Mesothelial cell of epicardium (in vitro differentiated cells): Measurements from ENCODE around the gene CCR8. TPM values are rescaled to one million over a fixed set of nuclear protein-coding genes. Genes with fewer than 3 reads are reported as not detected.

ENCODE experiments used
- DNase-seq, 2 experiments: peaks; one replicate each; pipeline ENCODE4 v3.0.0; 2021; ENCODE audit warnings: low spot score in 2 of 2; ENCODE audit not compliant: unreplicated experiment in 2 of 2
- H3K27ac Mint-ChIP-seq: 2 replicates; pipeline ENCODE4 v1.8.0; 2021; ENCODE audit warnings: mixed read lengths
- H3K27me3 Mint-ChIP-seq: 2 replicates; pipeline ENCODE4 v1.8.0; 2021; ENCODE audit warnings: low read depth, mixed read lengths
- H3K36me3 Mint-ChIP-seq: 2 replicates; pipeline ENCODE4 v1.8.0; 2021; ENCODE audit warnings: mixed read lengths
- H3K4me1 Mint-ChIP-seq: 2 replicates; pipeline ENCODE4 v1.8.0; 2021; ENCODE audit warnings: mixed read lengths
- H3K4me3 Mint-ChIP-seq: 2 replicates; pipeline ENCODE4 v1.8.0; 2021; ENCODE audit warnings: mild to moderate bottlenecking, moderate library complexity, mixed read lengths
- H3K9me3 Mint-ChIP-seq: 2 replicates; pipeline ENCODE4 v1.8.0; 2021; ENCODE audit warnings: mixed read lengths
- CTCF ChIP-seq: fragments of 200-600 bp; sonication (generic); IDR thresholded peaks from one replicate; pipeline ENCODE4 v1.5.0; 2021; ENCODE audit warnings: antibody characterized with exemption; ENCODE audit not compliant: unreplicated experiment
- total RNA-seq: library from RNA; stranded (reverse); gene quantifications from 3 replicates; pipeline ENCODE4 v1.2.1, GENCODE V29; 2021

The CCR8 gene
- total RNA-seq, 1 donor from 2014 or later = not detected

- no peak for DNase-seq
- peaks cover 2% of the 10 kb centered on the region for H3K27me3 Mint-ChIP-seq
- no peak overlapping the region for H3K27ac Mint-ChIP-seq
- peaks cover 9% of the 10 kb centered on the region for H3K9me3 Mint-ChIP-seq
- no peak for TF ChIP-seq CTCF
- no peaks in the 10 kb centered on the region for H3K4me1 Mint-ChIP-seq
- H3K36me3 Mint-ChIP-seq = no peaks in the 10 kb centered on the region
- no peak overlapping the region for H3K4me3 Mint-ChIP-seq
Measured at GRCh38 chr3:39323494-39323893, 6.0 kb upstream of the CCR8 start.

DNA sequence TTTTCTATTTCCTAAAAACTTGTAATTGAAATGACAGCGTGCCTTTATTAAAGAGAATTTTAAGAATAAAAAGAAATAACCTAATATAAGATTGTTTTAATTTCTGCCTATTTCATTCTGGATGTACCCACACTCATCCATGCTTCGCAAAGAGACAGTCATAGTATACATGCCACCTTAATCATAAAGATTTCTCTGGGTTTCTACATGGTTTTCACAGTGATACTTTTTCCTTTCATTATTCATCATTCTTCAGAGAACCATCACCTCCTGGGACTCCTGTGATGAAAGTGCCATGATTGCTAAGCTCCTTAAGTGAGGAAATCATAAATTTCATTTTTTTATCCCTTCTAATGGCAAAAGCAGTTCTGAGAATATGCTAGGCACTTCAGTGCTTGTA, 4.3 kb upstream of the CCR8 start:
- Mint-ChIP-seq H3K27me3 (peaks cover 2% of the 10 kb centered on the region), H3K4me1 (no peaks in the 10 kb centered on the region), H3K9me3 (peaks cover 1% of the 10 kb centered on the region), H3K27ac (no peak overlapping the region), H3K36me3 (no peaks in the 10 kb centered on the region), H3K4me3 (no peak overlapping the region)
- no peak for DNase-seq
- TF ChIP-seq CTCF = no peak

- Mint-ChIP-seq H3K27me3 (peaks cover 3% of the 10 kb centered on the region), H3K4me3 (no peak overlapping the region), H3K9me3 (no peaks in the 10 kb centered on the region), H3K27ac (no peak overlapping the region), H3K4me1 (no peaks in the 10 kb centered on the region), H3K36me3 (no peaks in the 10 kb centered on the region)
- no peak for TF ChIP-seq CTCF
- DNase-seq = no peak
Measured at GRCh38 chr3:39327053-39327745, 2.3 kb upstream of the CCR8 start.

GRCh38 chr3:39327746-39328349, 1.7 kb upstream of the CCR8 start:
- Mint-ChIP-seq H3K9me3 (no peaks in the 10 kb centered on the region), H3K4me1 (no peaks in the 10 kb centered on the region), H3K36me3 (no peaks in the 10 kb centered on the region), H3K27ac (no peak overlapping the region), H3K27me3 (peaks cover 3% of the 10 kb centered on the region), H3K4me3 (no peak overlapping the region)
- no peak for TF ChIP-seq CTCF
- no peak for DNase-seq

DNA sequence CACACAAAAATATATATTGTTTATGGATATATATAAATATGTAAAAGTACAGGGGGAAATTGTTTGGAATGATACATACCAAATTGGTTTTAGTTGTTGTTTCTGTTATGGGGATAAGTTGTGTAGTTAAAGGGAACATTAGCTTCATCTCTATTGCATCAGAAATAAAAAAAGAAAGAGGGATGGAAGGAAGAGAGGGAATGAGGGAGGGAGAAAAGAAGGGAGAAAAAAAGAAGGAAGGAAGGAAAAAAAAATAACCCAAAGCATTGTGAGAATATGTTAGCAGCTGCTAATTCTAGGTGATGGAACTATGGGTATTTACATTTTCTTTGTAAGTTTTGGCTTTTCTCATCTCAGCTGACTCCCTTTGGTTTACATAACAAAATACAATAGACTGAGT, 1.3 kb downstream of the CCR8 start:
- Mint-ChIP-seq H3K4me1 (no peaks in the 10 kb centered on the region), H3K36me3 (no peaks in the 10 kb centered on the region), H3K4me3 (no peak overlapping the region), H3K27ac (no peak overlapping the region), H3K27me3 (peaks cover 3% of the 10 kb centered on the region), H3K9me3 (no peaks in the 10 kb centered on the region)
- no peak for TF ChIP-seq CTCF
- no peak for DNase-seq
